IPS-18c (cell line): ENCODE results near the gene UBA1.
"Not testable (repeated sequence)": the region's sequence is repeated elsewhere in the genome, so short reads cannot be mapped to it uniquely, and the experiment has no call there.

Source experiments
- H3K4me3 ChIP-seq: 2 replicates; pipeline ENCODE4 v1.7.0; 2013; ENCODE audit warnings: low read depth, mild to moderate bottlenecking, low read length, moderate library complexity; ENCODE audit not compliant: insufficient read depth
- H3K9me3 ChIP-seq: one replicate; pipeline ENCODE4 v1.6.1; 2013; ENCODE audit warnings: mild to moderate bottlenecking, low read length, moderate library complexity; ENCODE audit not compliant: control insufficient read depth, insufficient read depth

UBA1 gene

GRCh38 chrX:47232803-47233332 lies 39.2 kb downstream of the UBA1 start, which contains the start of gene USP11:
Gene USP11, plus strand, starts transcription at chrX:47233009. Its CDS starts 35 bp downstream, at chrX:47233044.
- Histone ChIP-seq H3K9me3 (peaks cover 2% of the 10 kb centered on the region), H3K4me3 (peak within 1 kb of the TSS; percentile 90)

- peaks cover 2% of the 10 kb centered on the region for H3K9me3 ChIP-seq
- H3K4me3 ChIP-seq, result peak overlapping the region; percentile 90
Measured at GRCh38 chrX:47233333-47234113, 39.9 kb downstream of the UBA1 start.

GRCh38 chrX:47234583-47234982 lies 41.0 kb downstream of the UBA1 start:
- Histone ChIP-seq H3K4me3 (no peak overlapping the region), H3K9me3 (no peaks in the 10 kb centered on the region)

GRCh38 chrX:47235691-47236103 lies 42.1 kb downstream of the UBA1 start:
- Histone ChIP-seq H3K9me3 (no peaks in the 10 kb centered on the region), H3K4me3 (no peak overlapping the region)

- H3K4me3 ChIP-seq, result no peak overlapping the region
Measured at GRCh38 chrX:47239199-47239598, 45.6 kb downstream of the UBA1 start.

GRCh38 chrX:47239898-47240545 lies 46.4 kb downstream of the UBA1 start:
- H3K4me3 ChIP-seq, result no peak overlapping the region
- peaks cover under 1% of the 10 kb centered on the region for H3K9me3 ChIP-seq

More at GRCh38 chrX:47239199-47239598, 45.6 kb downstream of the UBA1 start:
- no peaks in the 10 kb centered on the region for H3K9me3 ChIP-seq

GRCh38 chrX:47240619-47241018 lies 47.0 kb downstream of the UBA1 start:
- Histone ChIP-seq H3K4me3 (no peak overlapping the region), H3K9me3 (peaks cover 2% of the 10 kb centered on the region)

GRCh38 chrX:47241201-47242011 lies 47.8 kb downstream of the UBA1 start:
- Histone ChIP-seq H3K4me3 (no peak overlapping the region), H3K9me3 (peaks cover 2% of the 10 kb centered on the region)

GRCh38 chrX:47242321-47242720 lies 48.7 kb downstream of the UBA1 start:
- peaks cover 2% of the 10 kb centered on the region for H3K9me3 ChIP-seq

GRCh38 chrX:47243351-47243750 lies 49.7 kb downstream of the UBA1 start:
- no peak overlapping the region for H3K4me3 ChIP-seq
- H3K9me3 ChIP-seq, result peaks cover 2% of the 10 kb centered on the region

More at GRCh38 chrX:47242321-47242720, 48.7 kb downstream of the UBA1 start:
- H3K4me3 ChIP-seq, result no peak overlapping the region

- Histone ChIP-seq H3K4me3 (no peak overlapping the region), H3K9me3 (peaks cover 4% of the 10 kb centered on the region)
Measured at GRCh38 chrX:47244676-47245075, 51.0 kb downstream of the UBA1 start.

GRCh38 chrX:47245156-47245555 lies 51.5 kb downstream of the UBA1 start:
- Histone ChIP-seq H3K9me3 (peaks cover 4% of the 10 kb centered on the region), H3K4me3 (no peak overlapping the region)

- H3K4me3 ChIP-seq, result no peak overlapping the region
- peaks cover 4% of the 10 kb centered on the region for H3K9me3 ChIP-seq
Measured at GRCh38 chrX:47247206-47247998, 53.8 kb downstream of the UBA1 start.

- Histone ChIP-seq H3K4me3 (no peak overlapping the region), H3K9me3 (peaks cover 4% of the 10 kb centered on the region)
Measured at GRCh38 chrX:47247999-47248320, 54.3 kb downstream of the UBA1 start.

- Histone ChIP-seq H3K4me3 (no peak overlapping the region), H3K9me3 (peaks cover 4% of the 10 kb centered on the region)
Measured at GRCh38 chrX:47248576-47248975, 54.9 kb downstream of the UBA1 start.

GRCh38 chrX:47250017-47250347 lies 56.4 kb downstream of the UBA1 start:
- Histone ChIP-seq H3K9me3 (peaks cover 4% of the 10 kb centered on the region), H3K4me3 (no peak overlapping the region)

GRCh38 chrX:47257620-47258019 lies 64.0 kb downstream of the UBA1 start:
- H3K4me3 ChIP-seq, H3K9me3 ChIP-seq: not testable (repeated sequence)
